HepG2 (cell line): ENCODE data around the gene SIGLECL1.

Source experiments
- CREB1 ChIP-seq, 2 experiments: fragments of 450-650 bp in 1 of 2; IDR thresholded peaks; 2 replicates each; pipeline ENCODE4 v1.6.1; 2016 to 2017; ENCODE audit warnings: control low read depth in 1 of 2, mild to moderate bottlenecking in 1 of 2, missing compliant biosample characterization in 1 of 2, missing genetic modification characterization in 1 of 2
- EP300 ChIP-seq, 3 experiments: sonication (generic) in 1 of 3; formaldehyde crosslinking in 1 of 3; IDR thresholded peaks; 2 replicates each; pipeline versions ENCODE4 v1.5.1 to v1.6.1; 2011 to 2020; ENCODE audit warnings: low read depth in 2 of 3, low read length in 2 of 3, borderline replicate concordance in 1 of 3, improper control_type of control experiment in 1 of 3, mild to moderate bottlenecking in 1 of 3, missing genetic modification reagents in 1 of 3, moderate library complexity in 1 of 3
- NCOA1 ChIP-seq: sonication (generic); formaldehyde crosslinking; IDR thresholded peaks from 2 replicates; pipeline ENCODE4 v1.9.0; 2021; ENCODE audit warnings: missing genetic modification reagents
- SMARCE1 ChIP-seq: fragments of 450-650 bp; IDR thresholded peaks from 2 replicates; pipeline ENCODE4 v1.6.1; 2017; ENCODE audit warnings: borderline replicate concordance
- STAT5B ChIP-seq: sonication (generic); formaldehyde crosslinking; IDR thresholded peaks from 2 replicates; pipeline ENCODE4 v1.4.0; 2020; ENCODE audit warnings: missing genetic modification reagents
- ZSCAN30 ChIP-seq: sonication (generic); formaldehyde crosslinking; IDR thresholded peaks from 2 replicates; pipeline ENCODE4 v1.5.0; 2020; ENCODE audit warnings: mild to moderate bottlenecking, missing genetic modification reagents
- TF ChIP-seq, protein P1 (sequence below): IDR thresholded peaks from 2 replicates; pipeline ENCODE4 v1.6.1; 2016; ENCODE audit warnings: missing compliant biosample characterization, missing genetic modification reagents, borderline replicate concordance
- TF ChIP-seq, protein P2 (sequence below): sonication (generic); formaldehyde crosslinking; IDR thresholded peaks from 2 replicates; pipeline ENCODE4 v1.5.0; 2020; ENCODE audit warnings: mild to moderate bottlenecking, missing genetic modification reagents, moderate library complexity
- TF ChIP-seq, protein P3 (sequence below): sonication (generic); formaldehyde crosslinking; IDR thresholded peaks from 2 replicates; pipeline ENCODE4 v1.4.0; 2020; ENCODE audit warnings: missing genetic modification reagents
- TF ChIP-seq, protein P4 (sequence below), 2 experiments: IDR thresholded peaks; 2 replicates each; pipeline ENCODE4 v1.6.1; 2011 to 2012; ENCODE audit warnings: low read length in 2 of 2, borderline replicate concordance in 1 of 2, low read depth in 1 of 2, mild to moderate bottlenecking in 1 of 2, moderate library complexity in 1 of 2

DNA sequence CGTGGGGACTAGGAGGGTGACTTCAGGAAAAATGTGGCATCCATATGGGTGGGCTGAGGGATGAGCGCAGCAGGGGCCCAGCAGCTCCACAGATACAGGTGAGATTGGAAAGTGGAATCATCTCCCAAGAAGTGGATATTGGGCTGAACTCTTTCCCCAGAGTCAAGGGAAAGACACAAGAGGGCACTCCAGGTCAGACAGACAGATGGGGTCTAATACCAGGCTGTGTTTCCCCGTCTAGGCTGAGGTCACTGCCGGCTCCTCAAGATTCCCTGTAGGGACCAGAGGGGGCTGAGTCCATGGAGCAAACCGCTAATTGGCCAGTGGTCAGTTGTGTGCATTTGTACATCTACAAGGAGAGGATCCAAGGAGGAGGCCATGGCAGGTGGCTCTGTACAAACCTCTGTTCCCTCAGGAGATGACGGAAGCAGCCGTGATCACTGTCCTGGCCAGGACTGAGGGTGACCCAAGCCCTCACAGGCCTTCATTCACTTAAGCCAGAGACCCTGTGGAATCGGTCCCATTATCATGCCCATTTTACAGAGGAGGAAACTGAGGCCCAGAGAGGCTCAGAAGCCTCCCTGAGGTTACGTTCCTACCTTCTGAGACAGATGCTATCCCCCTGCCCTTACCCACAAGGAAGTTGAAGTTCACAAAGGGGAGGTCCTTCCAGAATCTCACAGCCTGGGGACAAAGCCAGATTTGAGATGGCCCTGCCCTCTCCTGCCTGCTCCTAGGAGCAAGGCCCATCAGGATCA lies 45.6 kb downstream of the SIGLECL1 start:
- TF ChIP-seq, protein P1, sequence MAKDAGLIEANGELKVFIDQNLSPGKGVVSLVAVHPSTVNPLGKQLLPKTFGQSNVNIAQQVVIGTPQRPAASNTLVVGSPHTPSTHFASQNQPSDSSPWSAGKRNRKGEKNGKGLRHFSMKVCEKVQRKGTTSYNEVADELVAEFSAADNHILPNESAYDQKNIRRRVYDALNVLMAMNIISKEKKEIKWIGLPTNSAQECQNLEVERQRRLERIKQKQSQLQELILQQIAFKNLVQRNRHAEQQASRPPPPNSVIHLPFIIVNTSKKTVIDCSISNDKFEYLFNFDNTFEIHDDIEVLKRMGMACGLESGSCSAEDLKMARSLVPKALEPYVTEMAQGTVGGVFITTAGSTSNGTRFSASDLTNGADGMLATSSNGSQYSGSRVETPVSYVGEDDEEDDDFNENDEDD (CRISPR knock-in tag), result no peak
- TF ChIP-seq, protein P2, sequence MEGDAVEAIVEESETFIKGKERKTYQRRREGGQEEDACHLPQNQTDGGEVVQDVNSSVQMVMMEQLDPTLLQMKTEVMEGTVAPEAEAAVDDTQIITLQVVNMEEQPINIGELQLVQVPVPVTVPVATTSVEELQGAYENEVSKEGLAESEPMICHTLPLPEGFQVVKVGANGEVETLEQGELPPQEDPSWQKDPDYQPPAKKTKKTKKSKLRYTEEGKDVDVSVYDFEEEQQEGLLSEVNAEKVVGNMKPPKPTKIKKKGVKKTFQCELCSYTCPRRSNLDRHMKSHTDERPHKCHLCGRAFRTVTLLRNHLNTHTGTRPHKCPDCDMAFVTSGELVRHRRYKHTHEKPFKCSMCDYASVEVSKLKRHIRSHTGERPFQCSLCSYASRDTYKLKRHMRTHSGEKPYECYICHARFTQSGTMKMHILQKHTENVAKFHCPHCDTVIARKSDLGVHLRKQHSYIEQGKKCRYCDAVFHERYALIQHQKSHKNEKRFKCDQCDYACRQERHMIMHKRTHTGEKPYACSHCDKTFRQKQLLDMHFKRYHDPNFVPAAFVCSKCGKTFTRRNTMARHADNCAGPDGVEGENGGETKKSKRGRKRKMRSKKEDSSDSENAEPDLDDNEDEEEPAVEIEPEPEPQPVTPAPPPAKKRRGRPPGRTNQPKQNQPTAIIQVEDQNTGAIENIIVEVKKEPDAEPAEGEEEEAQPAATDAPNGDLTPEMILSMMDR, result peak; percentile 57
- TF ChIP-seq, protein P3, sequence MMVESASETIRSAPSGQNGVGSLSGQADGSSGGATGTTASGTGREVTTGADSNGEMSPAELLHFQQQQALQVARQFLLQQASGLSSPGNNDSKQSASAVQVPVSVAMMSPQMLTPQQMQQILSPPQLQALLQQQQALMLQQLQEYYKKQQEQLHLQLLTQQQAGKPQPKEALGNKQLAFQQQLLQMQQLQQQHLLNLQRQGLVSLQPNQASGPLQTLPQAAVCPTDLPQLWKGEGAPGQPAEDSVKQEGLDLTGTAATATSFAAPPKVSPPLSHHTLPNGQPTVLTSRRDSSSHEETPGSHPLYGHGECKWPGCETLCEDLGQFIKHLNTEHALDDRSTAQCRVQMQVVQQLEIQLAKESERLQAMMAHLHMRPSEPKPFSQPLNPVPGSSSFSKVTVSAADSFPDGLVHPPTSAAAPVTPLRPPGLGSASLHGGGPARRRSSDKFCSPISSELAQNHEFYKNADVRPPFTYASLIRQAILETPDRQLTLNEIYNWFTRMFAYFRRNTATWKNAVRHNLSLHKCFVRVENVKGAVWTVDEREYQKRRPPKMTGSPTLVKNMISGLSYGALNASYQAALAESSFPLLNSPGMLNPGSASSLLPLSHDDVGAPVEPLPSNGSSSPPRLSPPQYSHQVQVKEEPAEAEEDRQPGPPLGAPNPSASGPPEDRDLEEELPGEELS (CRISPR knock-in tag), result no peak
- TF ChIP-seq, protein P4, sequence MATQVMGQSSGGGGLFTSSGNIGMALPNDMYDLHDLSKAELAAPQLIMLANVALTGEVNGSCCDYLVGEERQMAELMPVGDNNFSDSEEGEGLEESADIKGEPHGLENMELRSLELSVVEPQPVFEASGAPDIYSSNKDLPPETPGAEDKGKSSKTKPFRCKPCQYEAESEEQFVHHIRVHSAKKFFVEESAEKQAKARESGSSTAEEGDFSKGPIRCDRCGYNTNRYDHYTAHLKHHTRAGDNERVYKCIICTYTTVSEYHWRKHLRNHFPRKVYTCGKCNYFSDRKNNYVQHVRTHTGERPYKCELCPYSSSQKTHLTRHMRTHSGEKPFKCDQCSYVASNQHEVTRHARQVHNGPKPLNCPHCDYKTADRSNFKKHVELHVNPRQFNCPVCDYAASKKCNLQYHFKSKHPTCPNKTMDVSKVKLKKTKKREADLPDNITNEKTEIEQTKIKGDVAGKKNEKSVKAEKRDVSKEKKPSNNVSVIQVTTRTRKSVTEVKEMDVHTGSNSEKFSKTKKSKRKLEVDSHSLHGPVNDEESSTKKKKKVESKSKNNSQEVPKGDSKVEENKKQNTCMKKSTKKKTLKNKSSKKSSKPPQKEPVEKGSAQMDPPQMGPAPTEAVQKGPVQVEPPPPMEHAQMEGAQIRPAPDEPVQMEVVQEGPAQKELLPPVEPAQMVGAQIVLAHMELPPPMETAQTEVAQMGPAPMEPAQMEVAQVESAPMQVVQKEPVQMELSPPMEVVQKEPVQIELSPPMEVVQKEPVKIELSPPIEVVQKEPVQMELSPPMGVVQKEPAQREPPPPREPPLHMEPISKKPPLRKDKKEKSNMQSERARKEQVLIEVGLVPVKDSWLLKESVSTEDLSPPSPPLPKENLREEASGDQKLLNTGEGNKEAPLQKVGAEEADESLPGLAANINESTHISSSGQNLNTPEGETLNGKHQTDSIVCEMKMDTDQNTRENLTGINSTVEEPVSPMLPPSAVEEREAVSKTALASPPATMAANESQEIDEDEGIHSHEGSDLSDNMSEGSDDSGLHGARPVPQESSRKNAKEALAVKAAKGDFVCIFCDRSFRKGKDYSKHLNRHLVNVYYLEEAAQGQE (IDR thresholded peaks at IDR 0.05; ENCODE audit: borderline replicate concordance in 1 of 2, low read depth in 1 of 2, low read length in 2 of 2), result no peak
- TF ChIP-seq STAT5B (CRISPR knock-in tag) (no peak), CREB1 (IDR thresholded peaks at IDR 0.05) (no peak), CREB1 (CRISPR knock-in tag; IDR thresholded peaks at IDR 0.05) (no peak), EP300 (IDR thresholded peaks at IDR 0.05; ENCODE audit: low read depth in 2 of 2, low read length in 2 of 2) (no peak), EP300 (CRISPR knock-in tag; IDR thresholded peaks at IDR 0.05; ENCODE audit: borderline replicate concordance) (no peak), NCOA1 (no peak), SMARCE1 (no peak), ZSCAN30 (CRISPR knock-in tag) (no peak)
